NCI-H1105 (cell line): Measurements from ENCODE around the gene GTPBP4.
"Not testable (repeated sequence)": the region's sequence is repeated elsewhere in the genome, so short reads cannot be mapped to it uniquely, and the experiment has no call there.

Experiments
- DNase-seq: peaks from one replicate; lab custom pipeline; 2025; lab: John Stamatoyannopoulos, UW

The GTPBP4 gene

DNA sequence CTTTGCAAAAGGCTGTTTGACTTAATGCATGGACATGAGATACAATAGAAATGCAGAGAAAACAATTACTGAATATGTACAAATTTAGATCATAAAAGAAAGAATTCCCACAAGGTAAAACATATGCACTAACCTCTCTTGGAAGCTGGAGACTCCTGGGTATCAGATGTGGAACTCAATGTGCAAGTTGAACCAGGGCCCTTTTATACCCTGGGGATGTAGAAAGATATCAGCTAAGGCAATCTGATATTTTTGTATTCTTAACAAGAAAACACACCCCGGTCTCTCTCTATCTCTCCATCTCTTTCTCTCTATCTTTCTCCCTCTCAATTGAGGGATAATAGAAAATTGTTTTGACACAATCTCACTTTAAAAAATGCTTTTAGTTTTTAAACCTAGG, 37.4 kb downstream of the GTPBP4 start, which contains the start of gene IDI2:
Gene IDI2 (minus strand): TSS at position 177 of the 400 bp plus-strand sequence. CDS start 1,136 bp downstream, outside the sequence.
- DNase-seq, result no peak

DNA sequence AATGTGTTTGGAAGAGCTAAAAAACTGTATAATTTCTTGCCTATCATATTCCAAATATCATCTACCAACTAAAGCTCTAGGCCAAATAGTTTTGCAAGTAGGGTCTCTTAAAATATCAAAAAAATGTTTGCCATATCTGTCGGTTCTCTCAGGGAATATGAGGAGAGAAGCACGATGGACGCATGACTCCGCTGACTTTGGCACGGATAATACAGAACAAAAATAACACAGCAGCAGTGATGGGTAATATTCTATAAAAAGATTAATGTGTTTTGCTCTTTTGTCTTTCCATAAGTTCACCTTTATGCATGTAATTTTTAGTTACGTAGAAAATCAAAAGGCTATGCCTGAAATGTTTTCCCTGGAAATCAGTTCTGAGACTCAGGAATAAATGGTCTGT, 38.3 kb downstream of the GTPBP4 start:
- DNase-seq, result no peak

DNA sequence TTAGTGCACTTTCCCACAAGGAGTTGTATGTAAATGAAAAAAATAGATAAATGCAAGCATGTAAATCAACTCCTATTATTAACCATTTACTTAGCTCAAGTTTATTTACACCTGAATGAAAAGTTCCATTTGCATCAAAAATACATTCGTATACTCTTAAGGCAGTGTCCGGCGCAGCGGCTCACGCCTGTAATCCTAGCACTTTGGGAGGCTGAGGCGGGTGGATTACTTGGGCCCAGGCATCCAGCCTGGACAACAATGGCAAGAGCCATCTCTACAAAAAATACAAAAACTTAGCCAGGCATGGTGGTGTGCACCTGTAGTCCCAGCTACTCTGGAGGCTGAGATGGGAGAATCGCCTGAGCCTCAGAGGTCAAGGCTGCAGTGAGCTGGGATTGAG, 41.6 kb downstream of the GTPBP4 start:
- no peak for DNase-seq

DNA sequence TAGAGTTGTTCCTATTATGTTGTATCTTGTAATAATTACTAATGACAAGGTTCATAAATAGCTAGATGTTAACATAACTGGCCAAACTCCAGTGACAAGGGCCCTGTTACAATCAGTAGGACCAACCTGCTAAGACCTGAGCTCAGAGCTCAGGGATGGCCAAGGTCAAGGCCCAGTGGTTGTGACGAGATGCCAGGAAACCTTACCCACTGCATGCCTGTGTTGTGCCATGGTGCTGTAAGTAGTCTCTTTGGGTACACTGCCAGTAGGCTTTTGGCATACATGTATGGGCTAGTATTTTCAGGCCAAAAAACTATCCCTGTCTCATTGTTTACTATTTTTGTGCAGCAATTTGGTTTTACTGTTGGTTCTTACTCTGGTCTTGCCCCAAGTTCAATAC, 45.4 kb downstream of the GTPBP4 start:
- DNase-seq, result no peak

DNA sequence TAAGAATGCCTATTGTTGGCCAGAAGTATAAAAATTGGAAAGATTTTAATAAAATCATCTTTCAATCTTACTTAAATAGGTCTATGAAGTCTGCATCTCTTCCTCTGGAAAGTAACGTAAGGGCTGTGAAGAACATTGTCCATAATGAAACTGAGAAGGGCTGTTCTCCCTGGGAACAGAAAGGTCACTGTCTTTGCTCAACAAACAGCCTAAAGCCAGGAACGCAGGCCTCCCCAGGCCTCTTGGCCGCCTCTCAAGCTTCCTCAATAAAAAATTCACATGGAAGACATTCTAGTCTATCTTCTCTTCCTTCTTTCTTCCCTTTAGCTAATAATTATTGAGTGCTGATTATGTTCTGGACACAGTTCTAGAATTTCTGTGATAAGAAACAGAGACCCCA, 46.5 kb downstream of the GTPBP4 start:
- no peak for DNase-seq

DNA sequence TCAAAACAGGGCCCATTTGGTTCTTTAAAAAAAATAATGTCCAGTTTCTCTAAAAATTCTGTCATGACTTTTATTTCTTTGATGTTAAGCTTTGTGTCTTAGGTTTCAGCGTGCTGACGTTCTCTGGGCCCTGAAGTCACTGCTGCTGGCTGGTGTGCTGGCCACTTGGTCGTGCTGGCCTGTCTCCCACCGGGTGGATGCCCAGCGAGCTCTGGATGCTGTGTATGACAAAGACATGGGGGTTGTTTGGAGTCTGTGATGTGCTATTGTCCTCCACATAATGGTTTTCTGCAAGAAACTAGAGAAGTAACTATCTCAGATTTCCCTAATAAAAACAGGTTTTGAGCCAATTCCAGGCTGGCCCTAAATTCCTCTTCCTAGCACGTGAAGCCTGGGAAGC, 47.0 kb downstream of the GTPBP4 start:
- DNase-seq, result no peak

DNA sequence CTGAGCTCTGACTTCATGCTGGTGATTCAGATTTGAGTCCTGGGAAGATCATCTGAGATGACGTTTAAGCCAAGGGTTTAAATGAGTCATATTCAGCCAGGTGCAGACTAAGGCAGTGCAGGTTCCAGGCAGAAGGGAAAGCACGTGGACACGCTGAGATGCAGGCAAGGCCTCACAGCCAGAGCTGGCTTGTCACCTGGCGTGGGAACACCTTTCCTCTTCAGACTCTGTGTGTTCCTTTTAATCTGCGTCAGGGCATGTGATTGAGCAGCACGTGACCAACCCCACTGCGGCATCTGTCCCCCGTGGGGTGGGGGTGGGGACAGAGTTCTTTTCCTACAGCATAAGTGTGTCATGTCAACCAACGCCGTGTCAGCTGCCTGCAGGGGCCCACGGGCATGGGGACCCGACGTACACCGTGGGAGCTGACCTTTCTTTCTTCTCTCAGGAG, 48.1 kb downstream of the GTPBP4 start:
- DNase-seq, result no peak

DNA sequence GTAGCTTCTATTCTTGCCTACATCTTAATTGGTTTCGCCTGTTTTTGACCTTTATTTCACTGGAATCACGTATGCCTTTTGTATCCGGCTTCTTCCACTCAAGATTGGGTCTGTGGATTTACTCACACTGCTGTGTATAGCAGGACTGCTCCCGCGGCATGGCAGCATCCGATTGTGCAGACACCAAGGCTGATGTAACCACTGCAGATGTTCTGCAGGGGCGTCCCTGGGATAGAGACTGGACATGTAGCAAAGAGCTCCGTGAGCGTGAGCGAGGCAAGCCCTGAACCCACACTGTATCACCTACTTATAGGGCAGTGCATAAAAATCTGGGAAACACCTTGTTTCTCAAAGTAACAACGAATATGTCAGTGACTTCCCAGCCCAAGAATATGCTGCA, 48.9 kb downstream of the GTPBP4 start:
- DNase-seq, result no peak

DNA sequence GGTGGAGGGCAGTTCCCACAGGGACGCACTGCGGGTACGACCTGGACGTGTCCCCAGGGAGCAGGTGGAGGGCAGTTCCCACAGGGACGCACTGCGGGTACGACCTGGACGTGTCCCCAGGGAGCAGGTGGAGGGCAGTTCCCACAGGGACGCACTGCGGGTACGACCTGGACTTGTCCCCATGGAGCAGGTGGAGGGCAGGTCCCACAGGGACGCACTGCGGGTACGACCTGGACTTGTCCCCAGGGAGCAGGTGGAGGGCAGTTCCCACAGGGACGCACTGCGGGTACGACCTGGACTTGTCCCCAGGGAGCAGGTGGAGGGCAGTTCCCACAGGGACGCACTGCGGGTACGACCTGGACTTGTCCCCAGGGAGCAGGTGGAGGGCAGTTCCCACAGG, 50.5 kb downstream of the GTPBP4 start:
- DNase-seq, result not testable (repeated sequence)

DNA sequence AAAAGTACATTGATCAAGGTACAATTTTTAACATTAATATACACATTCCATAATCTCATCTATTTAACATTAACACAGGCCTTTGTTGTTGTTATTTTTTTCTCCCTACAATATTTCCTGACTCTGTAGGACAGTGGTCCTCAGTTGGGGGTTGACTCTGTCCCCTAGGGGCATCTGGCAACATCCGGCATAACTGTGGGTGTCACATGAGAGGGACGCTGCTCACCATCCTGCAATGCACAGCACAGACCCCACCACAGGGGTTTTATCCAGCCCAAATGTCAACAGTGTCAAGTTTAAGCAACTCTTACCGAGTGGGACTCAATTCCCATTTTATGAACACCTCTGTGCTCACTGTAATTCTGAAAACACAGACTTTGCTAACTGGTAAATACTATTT, 51.9 kb downstream of the GTPBP4 start:
- DNase-seq, result no peak

DNA sequence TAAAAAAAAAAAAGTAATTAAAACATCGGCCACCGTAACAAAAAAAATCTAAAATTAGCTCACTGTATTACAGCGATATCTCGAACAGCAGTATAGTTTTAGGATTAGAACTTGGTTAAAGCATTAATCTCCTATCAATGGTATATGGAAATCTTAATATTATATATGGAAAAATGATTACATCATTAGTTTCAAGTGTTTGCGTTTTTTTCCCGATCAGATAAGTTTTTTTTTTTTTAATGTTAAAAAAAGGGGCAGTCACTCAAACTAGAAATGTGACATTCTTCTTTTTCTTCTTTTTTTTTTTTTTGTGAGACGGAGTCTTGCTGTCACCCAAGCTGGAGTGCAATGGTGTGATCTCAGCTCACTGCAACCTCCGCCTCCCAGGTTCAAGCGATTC, 53.3 kb downstream of the GTPBP4 start:
- DNase-seq, result no peak

DNA sequence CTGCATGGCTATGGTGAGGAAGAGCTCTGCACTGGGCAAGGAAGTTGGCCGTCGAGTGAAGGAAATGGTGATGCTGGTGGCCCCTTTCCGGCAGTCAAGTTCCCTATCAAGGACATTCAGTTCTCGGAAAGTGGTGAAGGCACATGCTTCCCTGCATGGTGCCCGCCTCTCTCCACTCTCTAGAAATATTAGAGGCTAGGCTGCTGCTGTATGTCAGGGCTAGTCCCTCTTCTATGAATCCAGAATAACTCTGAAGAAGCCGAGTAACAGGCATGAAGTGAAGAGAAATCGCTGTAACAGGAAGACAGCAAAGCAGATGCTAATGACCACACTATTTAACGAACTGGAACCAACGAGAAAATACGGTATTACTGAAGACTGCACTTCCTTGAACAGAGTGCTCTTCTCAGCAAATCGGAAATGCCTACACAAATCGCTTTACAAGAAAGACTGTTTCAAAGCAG, 55.3 kb downstream of the GTPBP4 start:
- DNase-seq, result no peak

DNA sequence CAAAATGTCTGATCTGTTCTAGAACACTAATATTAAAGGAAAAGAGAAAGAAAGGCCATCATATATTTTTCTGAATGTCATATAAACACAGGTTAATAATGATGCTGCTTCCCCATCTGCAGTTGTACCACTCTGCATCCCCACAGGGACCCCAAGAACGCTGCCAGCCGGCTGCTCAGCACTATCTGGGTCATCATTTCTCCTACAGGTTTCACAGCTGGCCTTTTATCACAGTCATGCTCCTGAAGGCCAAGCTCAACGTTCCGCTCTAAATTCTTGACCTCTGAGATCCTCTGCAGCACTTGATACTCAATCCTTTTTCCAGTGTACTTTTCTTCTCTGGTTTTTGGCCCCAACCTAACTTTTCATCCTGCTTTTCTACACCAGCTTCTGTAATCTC, 55.9 kb downstream of the GTPBP4 start:
- DNase-seq, result no peak

DNA sequence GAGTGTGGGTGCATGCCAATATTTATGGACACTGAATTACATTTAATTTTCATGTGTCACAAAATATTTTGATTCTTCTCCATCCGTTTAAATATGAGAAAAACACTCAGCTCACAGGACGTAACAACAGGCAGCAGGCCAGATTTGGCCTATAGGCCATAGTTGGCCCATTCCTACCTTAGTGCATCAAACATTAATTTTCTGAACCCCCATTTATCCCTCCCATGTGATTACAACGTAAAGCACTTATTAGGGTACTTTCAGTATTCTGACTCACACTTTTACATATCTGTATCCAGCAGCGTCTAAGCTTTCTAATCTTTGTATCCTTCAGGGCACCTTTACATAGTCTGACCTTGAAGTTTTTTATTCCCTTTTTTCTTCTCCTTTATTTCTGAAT, 56.7 kb downstream of the GTPBP4 start:
- no peak for DNase-seq

DNA sequence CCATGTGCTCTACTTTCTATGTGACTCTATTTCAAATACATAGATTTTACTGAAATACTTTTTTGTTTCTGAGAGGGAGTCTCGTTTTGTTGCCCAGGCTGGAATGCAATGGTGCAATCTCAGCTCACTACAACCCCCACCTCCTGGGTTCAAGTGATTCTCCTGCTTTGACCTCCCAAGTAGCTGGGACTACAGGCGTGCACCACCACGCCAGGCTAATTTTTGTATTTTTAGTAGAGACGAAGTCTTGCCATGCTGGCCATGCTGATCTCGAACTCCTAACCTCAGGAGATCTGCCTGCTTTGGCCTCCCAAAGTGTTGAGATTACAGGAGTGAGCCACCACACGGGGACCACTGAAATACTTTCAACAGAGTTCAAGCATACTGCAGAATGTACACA, 57.2 kb downstream of the GTPBP4 start:
- DNase-seq, result no peak

DNA sequence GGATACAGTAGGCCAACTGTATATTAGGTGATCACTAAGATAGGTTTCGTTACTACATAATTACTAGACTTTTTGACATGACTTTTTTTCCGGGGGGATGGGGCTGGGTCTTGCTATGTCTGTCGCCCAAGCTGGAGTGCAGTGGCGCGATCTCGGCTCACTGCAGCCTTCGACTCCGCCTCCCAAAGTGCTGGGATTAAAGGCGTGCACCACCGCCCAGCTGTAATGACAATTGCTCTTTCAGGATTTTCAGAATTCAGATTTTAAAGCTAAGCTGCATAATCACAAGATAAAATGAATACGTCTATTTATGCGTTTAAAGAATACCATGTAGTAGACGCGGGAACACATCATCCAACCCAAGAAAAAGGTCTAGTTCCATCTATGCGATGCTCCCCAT, 59.7 kb downstream of the GTPBP4 start:
- DNase-seq, result no peak

DNA sequence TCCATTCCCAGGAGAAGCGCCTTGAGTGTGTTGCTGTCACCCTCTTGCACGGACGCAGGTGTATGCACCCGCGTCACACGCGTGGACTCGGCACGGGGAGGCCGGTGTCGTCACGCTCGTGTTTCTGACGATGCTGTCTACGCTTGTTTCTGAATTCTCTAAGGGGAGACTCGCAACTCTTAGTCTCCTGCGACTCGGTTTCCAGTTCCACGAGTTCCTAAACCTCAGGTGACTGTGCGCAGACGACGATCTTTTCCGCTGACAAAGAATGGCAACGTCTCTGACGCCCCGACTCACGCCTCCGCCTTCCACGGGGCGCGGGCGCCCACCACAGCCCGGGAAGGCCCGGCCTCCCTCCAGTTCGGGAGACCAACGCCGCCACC, 60.1 kb downstream of the GTPBP4 start:
- DNase-seq, result no peak

DNA sequence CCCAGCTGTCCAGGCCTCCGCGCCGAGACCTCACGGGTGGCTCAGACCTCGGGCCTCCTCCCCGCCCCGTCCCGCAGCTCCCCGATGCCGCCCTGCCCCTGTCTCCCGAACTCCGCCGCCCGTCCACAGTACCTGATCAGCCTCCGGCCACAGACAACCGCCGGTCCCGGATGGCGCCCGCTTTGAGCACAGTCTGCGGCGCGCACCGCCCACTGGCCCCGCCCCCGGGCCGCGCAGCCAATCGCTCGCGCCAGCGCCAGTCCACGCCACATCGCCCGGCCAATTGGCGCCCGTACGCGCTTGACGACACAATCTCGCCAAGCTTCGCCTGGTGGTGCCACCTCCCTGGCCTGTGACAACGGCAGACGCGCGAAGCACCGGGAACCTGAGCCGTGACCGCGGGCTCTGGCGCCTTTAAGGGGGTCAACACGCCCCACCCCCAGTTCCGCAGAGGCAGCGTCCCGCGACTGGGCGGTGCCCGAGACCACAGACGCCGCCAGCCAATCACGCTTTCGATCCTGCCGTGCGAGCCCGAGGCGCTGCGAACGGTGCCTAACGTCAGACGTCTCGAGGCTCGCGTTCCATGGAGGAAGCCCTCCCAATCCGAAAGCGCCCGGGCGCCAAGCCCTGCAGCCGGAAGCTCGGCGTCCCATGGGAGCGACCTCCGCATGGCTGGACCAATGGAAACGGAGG, 60.6 kb downstream of the GTPBP4 start, which contains the start of gene IDI1:
Gene IDI1 (minus strand): TSS at position 388 of the 693 bp plus-strand sequence. CDS start 116 bp downstream, at position 272.
- DNase-seq, result peak; percentile 96

DNA sequence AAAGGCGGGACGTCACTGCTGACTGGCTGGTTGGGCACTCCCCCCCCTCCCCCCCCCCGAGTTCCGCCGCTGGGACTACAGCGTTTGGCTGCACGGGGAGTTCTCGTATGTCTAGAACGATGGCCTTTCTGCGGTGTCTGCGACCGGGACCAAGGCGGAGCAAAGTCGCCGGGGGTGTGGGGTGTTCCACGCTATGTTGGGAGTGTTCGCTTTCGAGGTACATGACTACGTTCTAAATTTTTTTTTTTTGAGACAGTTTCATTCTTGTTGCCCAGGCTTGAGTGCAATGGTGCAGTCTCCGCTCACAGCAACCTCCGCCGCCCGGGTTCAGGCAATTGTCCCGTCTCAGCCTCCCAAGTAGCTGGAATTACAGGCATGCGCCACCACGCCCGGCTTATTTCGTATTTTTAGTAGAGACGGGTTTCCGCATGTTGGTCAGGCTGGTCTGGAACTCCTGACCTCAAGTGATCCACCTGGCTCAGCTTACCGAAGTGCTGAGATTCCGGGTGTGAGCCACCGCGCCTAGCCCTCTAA, 61.3 kb downstream of the GTPBP4 start:
- DNase-seq, result no peak

DNA sequence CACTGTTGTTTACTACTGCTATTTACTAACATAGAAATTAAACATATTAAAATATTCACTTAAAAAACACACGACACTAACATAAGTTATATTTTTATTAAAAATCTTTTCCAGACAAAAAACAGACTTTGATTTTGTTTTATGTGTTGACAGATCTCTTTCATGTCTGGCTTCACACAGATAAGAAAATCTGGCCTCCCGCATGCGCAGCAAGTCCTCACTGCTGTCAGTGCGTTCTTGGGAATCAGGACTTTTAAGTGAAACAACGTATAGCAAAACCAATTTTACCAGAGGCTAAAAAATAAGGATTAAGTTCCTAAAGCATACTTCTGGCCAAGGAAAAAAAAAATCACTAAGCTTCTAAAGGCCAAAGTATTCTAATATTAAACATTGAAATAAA, 61.9 kb downstream of the GTPBP4 start:
- no peak for DNase-seq

DNA sequence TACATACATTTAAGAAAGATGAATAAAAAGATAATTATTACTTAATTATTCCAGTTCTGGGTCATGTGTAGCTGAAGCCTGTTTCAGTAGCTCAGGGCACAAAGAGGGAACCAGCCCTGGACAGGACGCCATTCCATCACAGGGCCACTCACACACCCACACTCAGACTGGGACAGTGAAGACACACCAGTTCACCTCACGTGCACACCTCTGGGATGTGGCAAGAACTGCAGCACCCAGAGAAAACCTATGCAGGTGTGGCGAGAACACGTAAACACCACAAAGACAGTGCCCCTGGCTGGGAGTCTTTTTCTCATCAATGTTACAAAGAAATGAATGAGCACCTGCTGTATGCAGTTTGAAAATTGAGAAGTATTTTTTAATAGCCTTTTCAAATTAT, 62.3 kb downstream of the GTPBP4 start:
- no peak for DNase-seq

DNA sequence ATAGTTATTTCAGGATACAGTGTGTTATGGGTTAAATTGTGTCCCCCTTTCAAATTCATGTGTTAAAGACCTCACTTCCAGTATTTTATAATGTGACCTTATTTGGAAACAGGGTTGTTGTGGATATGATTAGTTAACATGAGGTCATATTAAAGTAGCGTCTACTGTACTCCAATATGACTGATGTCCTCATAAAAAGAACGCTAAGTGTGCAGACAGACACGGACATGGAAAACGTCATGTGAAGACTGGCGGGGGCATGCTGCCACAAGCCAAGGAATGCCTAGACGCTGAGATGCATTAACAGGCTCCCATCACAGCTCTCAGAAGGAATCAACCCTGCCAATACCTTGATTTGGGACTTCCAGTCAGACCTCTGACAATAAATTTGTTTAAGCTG, 66.5 kb downstream of the GTPBP4 start:
- DNase-seq, result no peak

DNA sequence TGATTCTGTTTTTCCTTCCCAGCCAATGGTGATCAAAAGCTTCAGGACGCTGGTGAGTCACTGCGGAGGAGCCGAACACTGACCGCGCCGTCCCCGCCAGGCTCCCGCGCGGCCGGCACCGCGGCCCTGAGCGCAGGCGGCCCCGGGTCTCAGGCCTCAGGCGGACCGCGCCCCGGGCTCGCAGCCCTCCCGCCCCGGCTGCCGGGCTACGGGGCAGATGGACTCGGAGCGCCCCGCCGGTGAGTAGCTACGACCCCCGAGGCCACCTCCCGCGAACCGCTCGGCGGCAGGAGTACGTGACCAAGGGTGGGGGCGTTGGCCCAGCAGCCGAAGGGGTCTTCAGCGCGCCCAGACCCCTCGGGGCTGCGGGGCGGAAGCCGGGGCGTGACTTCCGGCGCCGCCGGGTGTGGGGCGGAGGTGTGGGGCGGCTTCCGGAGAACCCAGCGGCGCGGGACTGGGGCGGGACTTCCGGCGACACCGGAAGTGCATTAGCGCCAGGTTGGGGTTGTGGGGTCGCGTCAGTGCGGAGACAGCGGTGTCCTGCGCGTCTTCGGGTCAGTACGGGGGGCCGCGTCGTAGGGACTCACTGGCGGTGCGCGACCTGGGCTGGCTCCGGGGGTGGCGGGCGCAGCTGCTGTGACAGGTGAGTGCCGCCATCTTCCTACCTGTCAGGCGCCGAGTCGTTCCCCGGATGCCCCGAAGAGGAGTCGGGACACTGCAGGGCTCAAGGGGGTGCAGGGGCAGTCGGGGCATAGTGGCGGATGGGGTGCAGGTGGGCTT, 68.3 kb downstream of the GTPBP4 start, which contains the start of gene WDR37:
Gene WDR37 (plus strand): TSS at position 60 of the 780 bp plus-strand sequence. CDS start 15,771 bp downstream, outside the sequence.
- DNase-seq, result peak; percentile 37
